ENCODE data around the gene FURIN.
"Not testable (repeated sequence)": the region's sequence is repeated elsewhere in the genome, so short reads cannot be mapped to it uniquely, and the experiment has no call there.

Gene FURIN

DNA sequence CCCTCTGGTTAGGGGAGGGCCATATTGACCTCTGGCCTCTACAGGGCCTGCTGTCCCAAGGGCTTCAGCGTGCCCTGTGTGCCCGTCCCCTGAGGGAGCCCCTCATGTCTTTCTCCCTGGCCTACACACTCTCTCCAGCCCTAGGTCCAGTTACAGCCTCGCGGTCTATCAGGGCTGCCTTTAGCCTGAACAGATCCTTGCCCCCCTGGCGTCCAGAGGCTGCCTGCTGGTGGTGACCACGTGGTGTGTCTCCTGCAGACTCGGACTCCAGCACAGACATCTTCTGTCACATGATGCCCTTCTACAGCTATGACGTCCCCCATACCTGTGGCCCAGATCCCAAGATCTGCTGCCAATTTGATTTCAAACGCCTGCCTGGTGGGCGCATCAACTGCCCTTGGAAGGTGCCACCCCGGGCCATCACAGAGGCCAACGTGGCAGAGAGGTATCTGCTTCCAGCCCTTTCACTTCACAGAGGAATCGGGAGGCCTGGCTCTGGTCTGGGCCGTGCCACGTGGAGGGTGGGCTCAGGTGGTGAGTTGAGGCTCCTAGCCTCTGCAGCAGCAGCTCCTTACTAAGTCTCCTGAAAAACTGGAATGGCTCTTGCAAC is 38.8 kb downstream of the FURIN start:
- Histone ChIP-seq H3K36me3 (ENCODE audit: control insufficient read depth in 2 of 2, insufficient read depth in 1 of 2, low read length in 2 of 2) (peaks cover 16 to 70% of the 10 kb centered on the region in 2 experiments), H3K27ac (ENCODE audit: extremely low read depth, low read depth, low read length) (no peak overlapping the region), H3K9me3 (ENCODE audit: control insufficient read depth, insufficient read depth, low read depth, low read length) (no peaks in the 10 kb centered on the region), H3K4me1 (ENCODE audit: control insufficient read depth, insufficient read depth, low read length) (peaks cover 9% of the 10 kb centered on the region), H3K4me3 (ENCODE audit: low read depth, low read length) (no peak overlapping the region)
- ChIA-PET POLR2A (interaction anchor here (0.6 kb wide), 1 partner anchor 74 kb away, joined by 3 read pairs; no protein-coding TSS in a partner anchor), CTCF (interaction anchor here (0.6 to 8.3 kb wide), 2 partner anchors 26 to 143 kb away, joined by 3 to 126 read pairs; partner anchors contain the start of genes HDDC3 and UNC45A)
- TF ChIP-seq ZNF561 (tag by site-specific recombination; IDR thresholded peaks at IDR 0.05; ENCODE audit: borderline replicate concordance) (no peak), GLIS2 (tag by site-specific recombination; IDR thresholded peaks at IDR 0.05) (0 out of 2 replicates have a peak, but pooled peaks have one; percentile 15)

DNA sequence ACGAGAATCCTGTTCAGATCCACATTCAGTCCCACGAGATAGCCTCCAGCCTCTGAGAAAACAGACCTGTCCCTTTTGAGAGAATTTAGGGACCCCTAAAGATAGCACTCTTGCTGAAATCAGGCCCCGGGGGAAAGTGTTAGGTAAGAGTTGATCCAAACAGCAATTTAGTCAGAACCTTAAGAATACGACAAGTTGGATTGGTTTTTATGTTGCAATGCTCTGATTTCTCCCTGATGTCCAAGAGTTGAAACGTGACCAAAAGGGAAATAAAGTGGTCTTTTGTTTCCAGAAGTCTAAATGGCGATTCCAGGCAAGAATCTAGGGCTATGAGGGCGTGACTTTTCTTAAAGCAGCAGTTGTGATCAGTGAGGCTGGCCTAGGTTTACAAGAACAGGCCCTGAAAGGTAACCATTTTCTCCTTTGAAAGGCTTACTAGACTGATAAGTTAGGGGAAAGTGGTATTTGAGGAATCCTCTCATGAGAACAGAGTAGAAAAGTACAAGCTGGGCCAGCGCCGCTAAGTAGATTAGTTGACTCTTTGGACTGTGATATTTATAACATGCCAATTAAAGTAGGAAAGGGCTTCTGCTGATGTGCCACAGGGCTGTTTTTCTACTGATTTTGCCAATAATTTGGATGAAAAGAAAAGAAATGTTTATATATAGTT is 39.6 kb downstream of the FURIN start:
- CTCF ChIA-PET, result interaction anchor here (0.6 to 1.6 kb wide), 2 partner anchors 9 to 27 kb away, joined by 3 read pairs; no protein-coding TSS in a partner anchor
- Histone ChIP-seq H3K4me3 (ENCODE audit: low read depth, low read length) (no peak overlapping the region), H3K4me1 (ENCODE audit: control insufficient read depth, insufficient read depth, low read length) (peaks cover 9% of the 10 kb centered on the region), H3K9me3 (ENCODE audit: control insufficient read depth, insufficient read depth, low read depth, low read length) (no peaks in the 10 kb centered on the region), H3K27ac (ENCODE audit: extremely low read depth, low read depth, low read length) (no peak overlapping the region), H3K36me3 (ENCODE audit: control insufficient read depth in 2 of 2, insufficient read depth in 1 of 2, low read length in 2 of 2) (peaks cover 20 to 79% of the 10 kb centered on the region in 2 experiments)
- TF ChIP-seq, protein P1, sequence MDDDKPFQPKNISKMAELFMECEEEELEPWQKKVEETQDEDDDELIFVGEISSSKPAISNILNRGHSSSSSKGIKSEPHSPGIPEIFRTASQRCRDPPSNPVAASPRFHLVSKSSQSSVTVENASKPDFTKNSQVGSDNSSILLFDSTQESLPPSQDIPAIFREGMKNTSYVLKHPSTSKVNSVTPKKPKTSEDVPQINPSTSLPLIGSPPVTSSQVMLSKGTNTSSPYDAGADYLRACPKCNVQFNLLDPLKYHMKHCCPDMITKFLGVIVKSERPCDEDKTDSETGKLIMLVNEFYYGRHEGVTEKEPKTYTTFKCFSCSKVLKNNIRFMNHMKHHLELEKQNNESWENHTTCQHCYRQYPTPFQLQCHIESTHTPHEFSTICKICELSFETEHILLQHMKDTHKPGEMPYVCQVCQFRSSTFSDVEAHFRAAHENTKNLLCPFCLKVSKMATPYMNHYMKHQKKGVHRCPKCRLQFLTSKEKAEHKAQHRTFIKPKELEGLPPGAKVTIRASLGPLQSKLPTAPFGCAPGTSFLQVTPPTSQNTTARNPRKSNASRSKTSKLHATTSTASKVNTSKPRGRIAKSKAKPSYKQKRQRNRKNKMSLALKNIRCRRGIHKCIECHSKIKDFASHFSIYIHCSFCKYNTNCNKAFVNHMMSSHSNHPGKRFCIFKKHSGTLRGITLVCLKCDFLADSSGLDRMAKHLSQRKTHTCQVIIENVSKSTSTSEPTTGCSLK (tag by site-specific recombination; IDR thresholded peaks at IDR 0.05), result no peak
- TF ChIP-seq, protein P2, sequence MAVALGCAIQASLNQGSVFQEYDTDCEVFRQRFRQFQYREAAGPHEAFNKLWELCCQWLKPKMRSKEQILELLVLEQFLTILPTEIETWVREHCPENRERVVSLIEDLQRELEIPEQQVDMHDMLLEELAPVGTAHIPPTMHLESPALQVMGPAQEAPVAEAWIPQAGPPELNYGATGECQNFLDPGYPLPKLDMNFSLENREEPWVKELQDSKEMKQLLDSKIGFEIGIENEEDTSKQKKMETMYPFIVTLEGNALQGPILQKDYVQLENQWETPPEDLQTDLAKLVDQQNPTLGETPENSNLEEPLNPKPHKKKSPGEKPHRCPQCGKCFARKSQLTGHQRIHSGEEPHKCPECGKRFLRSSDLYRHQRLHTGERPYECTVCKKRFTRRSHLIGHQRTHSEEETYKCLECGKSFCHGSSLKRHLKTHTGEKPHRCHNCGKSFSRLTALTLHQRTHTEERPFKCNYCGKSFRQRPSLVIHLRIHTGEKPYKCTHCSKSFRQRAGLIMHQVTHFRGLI (tag by site-specific recombination; IDR thresholded peaks at IDR 0.05), result no peak
- POLR2A ChIA-PET, result no interaction called here

DNA sequence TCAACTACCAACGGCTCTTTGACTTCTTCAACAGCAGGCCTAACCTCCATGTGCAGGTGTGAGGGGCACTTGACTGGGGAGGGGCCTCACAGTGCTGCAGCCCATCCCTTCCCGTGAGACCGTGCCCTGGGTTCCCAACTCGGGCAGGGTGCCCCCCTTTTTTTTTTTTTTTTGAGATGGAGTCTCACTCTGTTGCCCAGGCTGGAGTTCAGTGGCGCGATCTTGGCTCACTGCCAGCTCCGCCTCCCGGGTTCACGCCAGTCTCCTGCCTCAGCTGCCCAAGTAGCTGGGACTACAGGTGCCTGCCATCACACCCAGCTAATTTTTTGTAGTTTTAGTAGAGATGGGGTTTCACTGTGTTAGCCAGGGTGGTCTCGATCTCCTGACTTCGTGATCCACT is 41.1 kb downstream of the FURIN start:
- not testable (repeated sequence) for H3K27ac ChIP-seq (ENCODE audit: extremely low read depth, low read depth, low read length); H3K4me1 ChIP-seq (ENCODE audit: control insufficient read depth, insufficient read depth, low read length); H3K4me3 ChIP-seq (ENCODE audit: low read depth, low read length); H3K9me3 ChIP-seq (ENCODE audit: control insufficient read depth, insufficient read depth, low read depth, low read length)
- CTCF ChIA-PET, result interaction anchor here (0.6 to 0.7 kb wide), 3 partner anchors 151 to 942 kb away, joined by 3 read pairs; no protein-coding TSS in a partner anchor
- peaks cover 22 to 92% of the 10 kb centered on the region in 2 experiments for H3K36me3 ChIP-seq (ENCODE audit: control insufficient read depth in 2 of 2, insufficient read depth in 1 of 2, low read length in 2 of 2)
- POLR2A ChIA-PET, result interaction anchor here (0.6 to 1.0 kb wide), 3 partner anchors 9 to 718 kb away, joined by 3 to 4 read pairs (median 3); no protein-coding TSS in a partner anchor

DNA sequence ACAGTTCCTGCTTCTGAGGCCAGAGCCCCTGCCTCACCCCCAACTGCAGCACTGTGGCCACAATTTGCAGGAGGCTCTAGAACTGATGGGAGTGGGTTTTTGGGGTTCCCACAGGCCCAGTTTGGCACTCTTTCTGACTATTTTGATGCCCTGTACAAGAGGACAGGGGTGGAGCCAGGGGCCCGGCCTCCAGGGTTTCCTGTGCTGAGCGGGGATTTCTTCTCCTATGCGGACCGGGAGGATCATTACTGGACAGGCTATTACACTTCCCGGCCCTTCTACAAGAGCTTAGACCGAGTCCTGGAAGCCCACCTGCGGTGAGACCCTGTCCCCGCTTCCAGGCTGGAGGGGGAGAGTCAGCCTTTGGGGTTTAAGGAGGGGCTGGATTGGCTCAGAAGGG is 41.6 kb downstream of the FURIN start:
- H3K9me3 ChIP-seq (ENCODE audit: control insufficient read depth, insufficient read depth, low read depth, low read length), result no peaks in the 10 kb centered on the region
- TF ChIP-seq ZFP41 (tag by site-specific recombination; IDR thresholded peaks at IDR 0.05; ENCODE audit: borderline replicate concordance) (no peak), ZNF558 (tag by site-specific recombination; IDR thresholded peaks at IDR 0.05) (no peak), ZNF660 (tag by site-specific recombination; IDR thresholded peaks at IDR 0.05) (no peak), ZNF48 (tag by site-specific recombination; IDR thresholded peaks at IDR 0.05) (no peak)
- TF ChIP-seq, protein P3, sequence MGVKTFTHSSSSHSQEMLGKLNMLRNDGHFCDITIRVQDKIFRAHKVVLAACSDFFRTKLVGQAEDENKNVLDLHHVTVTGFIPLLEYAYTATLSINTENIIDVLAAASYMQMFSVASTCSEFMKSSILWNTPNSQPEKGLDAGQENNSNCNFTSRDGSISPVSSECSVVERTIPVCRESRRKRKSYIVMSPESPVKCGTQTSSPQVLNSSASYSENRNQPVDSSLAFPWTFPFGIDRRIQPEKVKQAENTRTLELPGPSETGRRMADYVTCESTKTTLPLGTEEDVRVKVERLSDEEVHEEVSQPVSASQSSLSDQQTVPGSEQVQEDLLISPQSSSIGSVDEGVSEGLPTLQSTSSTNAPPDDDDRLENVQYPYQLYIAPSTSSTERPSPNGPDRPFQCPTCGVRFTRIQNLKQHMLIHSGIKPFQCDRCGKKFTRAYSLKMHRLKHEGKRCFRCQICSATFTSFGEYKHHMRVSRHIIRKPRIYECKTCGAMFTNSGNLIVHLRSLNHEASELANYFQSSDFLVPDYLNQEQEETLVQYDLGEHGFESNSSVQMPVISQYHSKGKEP (tag by site-specific recombination; IDR thresholded peaks at IDR 0.05), result no peak
- H3K27ac ChIP-seq (ENCODE audit: extremely low read depth, low read depth, low read length), result no peak overlapping the region
- no peak overlapping the region for H3K4me3 ChIP-seq (ENCODE audit: low read depth, low read length)
- peaks cover 26 to 92% of the 10 kb centered on the region in 2 experiments for H3K36me3 ChIP-seq (ENCODE audit: control insufficient read depth in 2 of 2, insufficient read depth in 1 of 2, low read length in 2 of 2)
- H3K4me1 ChIP-seq (ENCODE audit: control insufficient read depth, insufficient read depth, low read length), result no peaks in the 10 kb centered on the region
- CTCF ChIA-PET, result interaction anchor here (0.7 to 1.9 kb wide), 5 partner anchors 14 to 941 kb away, joined by 3 to 5 read pairs (median 4); partner anchors contain the start of gene HDDC3
- POLR2A ChIA-PET, result interaction anchor here (0.6 to 1.4 kb wide), 3 partner anchors 8 to 718 kb away, joined by 3 to 4 read pairs (median 4); no protein-coding TSS in a partner anchor

Data from HEK293 (cell line).